ENCODE results near the gene RABGAP1L.

DNA sequence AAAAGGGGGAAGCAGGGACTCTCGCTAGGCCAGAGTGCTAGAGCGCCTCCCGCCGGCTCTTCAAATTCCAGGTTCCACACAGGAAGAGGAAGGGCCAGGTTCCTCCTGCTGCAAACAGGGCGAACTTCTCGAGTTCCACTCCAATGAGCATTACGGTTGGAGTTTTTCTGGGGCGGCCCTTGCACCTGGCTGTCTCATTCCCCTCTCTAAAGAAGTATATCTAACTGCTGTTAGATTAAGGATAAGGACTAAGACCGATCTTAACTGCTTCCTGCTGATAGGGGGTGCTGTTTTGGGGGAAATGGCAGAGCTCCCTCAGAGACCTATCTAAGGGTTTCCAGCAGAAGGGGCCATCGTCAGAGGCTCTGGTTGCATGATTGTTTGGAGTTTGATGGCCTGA, 138.0 kb downstream of the RABGAP1L start:
- TF ChIP-seq MAX (IDR thresholded peaks at IDR 0.05; ENCODE audit: low read depth, low read length), result no peak
- no peak for TF ChIP-seq CTCF (IDR thresholded peaks at IDR 0.05; ENCODE audit: low read depth, low read length)
